Measurements from ENCODE around the gene ARHGAP40. TPM values are rescaled to one million over a fixed set of nuclear protein-coding genes. Genes with fewer than 3 reads are reported as not detected.

ARHGAP40 gene
- total RNA-seq, 2 experiments from 2014 or later = not detected

DNA sequence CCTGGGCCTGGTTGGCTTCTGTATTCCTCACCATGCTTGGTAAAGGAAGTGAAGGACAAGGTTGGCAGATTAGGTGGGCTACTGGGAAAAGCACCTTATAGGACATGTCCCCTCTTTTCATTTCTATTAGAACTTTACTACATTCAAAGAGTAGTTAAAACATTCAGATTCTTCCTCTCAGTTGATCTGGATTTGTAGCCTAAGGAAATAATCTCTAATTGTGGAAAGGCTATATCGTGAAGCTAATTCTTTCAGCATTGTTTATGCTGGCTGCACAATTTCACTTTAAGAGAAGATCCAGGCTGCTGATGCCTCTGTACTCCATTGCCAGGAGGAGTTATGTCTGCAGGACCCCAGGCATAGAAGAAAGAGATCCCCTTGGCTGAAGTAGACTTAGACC lies 58.8 kb downstream of the ARHGAP40 start:
- Mint-ChIP-seq H3K36me3 (ENCODE audit: low read depth) (no peaks in the 10 kb centered on the region), H3K27ac (no peak overlapping the region), H3K4me1 (ENCODE audit: low read depth) (no peaks in the 10 kb centered on the region), H3K27me3 (peaks cover 72% of the 10 kb centered on the region), H3K4me3 (no peak overlapping the region), H3K9me3 (no peaks in the 10 kb centered on the region)
- peaks cover 3% of the 10 kb centered on the region for H3K4me1 ChIP-seq (ENCODE audit: insufficient read depth, low read length)
- no peaks in the 10 kb centered on the region for H3K36me3 ChIP-seq (ENCODE audit: insufficient read depth, low read length)
- POLR2A ChIA-PET = no interaction called here
- peaks cover 6 to 10% of the 10 kb centered on the region in 2 experiments for H3K9me3 ChIP-seq (ENCODE audit: control insufficient read depth in 1 of 2, insufficient read depth in 1 of 2, low read length in 2 of 2)
- DNase-seq = no peak
- peaks cover 29 to 36% of the 10 kb centered on the region in 2 experiments for H3K27me3 ChIP-seq (ENCODE audit: control insufficient read depth in 1 of 2, insufficient read depth in 2 of 2, low read length in 2 of 2)
- CTCF ChIA-PET = no interaction called here
- no peak overlapping the region for H3K27ac ChIP-seq (ENCODE audit: low read depth in 1 of 2, low read length in 2 of 2)
- no peak overlapping the region for H3K4me3 ChIP-seq (ENCODE audit: low read length)
- intact Hi-C loops (cut with DNase I, micrococcal nuclease) = loop anchor here in 1 of 2 experiments (5.0 kb wide), 1 partner anchor 232 kb away; no protein-coding TSS in a partner anchor
- TF ChIP-seq, protein P1, sequence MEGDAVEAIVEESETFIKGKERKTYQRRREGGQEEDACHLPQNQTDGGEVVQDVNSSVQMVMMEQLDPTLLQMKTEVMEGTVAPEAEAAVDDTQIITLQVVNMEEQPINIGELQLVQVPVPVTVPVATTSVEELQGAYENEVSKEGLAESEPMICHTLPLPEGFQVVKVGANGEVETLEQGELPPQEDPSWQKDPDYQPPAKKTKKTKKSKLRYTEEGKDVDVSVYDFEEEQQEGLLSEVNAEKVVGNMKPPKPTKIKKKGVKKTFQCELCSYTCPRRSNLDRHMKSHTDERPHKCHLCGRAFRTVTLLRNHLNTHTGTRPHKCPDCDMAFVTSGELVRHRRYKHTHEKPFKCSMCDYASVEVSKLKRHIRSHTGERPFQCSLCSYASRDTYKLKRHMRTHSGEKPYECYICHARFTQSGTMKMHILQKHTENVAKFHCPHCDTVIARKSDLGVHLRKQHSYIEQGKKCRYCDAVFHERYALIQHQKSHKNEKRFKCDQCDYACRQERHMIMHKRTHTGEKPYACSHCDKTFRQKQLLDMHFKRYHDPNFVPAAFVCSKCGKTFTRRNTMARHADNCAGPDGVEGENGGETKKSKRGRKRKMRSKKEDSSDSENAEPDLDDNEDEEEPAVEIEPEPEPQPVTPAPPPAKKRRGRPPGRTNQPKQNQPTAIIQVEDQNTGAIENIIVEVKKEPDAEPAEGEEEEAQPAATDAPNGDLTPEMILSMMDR (IDR thresholded peaks at IDR 0.05) = no peak
- ATAC-seq (ENCODE audit: poor library complexity) = no peak

DNA sequence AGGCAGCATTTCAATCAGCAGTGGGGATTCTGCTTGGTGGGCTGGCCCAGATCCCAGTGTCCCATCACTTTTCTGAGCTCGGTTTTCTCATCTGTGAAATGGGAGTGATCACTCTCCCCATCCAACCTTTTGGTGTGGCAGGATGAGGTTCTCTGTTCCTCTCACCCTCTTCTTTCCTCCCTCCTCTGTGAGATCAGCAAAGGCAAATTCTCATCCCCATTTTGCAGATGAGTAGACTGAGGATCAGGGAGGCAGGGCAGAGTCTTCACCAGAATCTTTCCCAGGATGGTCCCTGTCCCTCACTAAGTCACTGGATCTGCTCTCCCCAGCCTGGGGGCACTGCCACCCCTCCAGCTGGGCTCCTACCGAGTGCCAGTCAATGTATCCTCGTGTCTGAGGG lies 62.1 kb downstream of the ARHGAP40 start:
- no peak overlapping the region for H3K27ac ChIP-seq (ENCODE audit: low read depth in 1 of 2, low read length in 2 of 2)
- H3K9me3 ChIP-seq (ENCODE audit: control insufficient read depth in 1 of 2, insufficient read depth in 1 of 2, low read length in 2 of 2) = peaks cover 6 to 10% of the 10 kb centered on the region in 2 experiments
- H3K36me3 Mint-ChIP-seq (ENCODE audit: low read depth) = no peaks in the 10 kb centered on the region
- H3K27ac Mint-ChIP-seq = no peak overlapping the region
- DNase-seq (no peak), ATAC-seq (ENCODE audit: poor library complexity) (no peak)
- ChIA-PET CTCF (no interaction called here), POLR2A (no interaction called here)
- peaks cover 3% of the 10 kb centered on the region for H3K4me1 ChIP-seq (ENCODE audit: insufficient read depth, low read length)
- H3K27me3 ChIP-seq (ENCODE audit: control insufficient read depth in 1 of 2, insufficient read depth in 2 of 2, low read length in 2 of 2) = peaks cover 29 to 45% of the 10 kb centered on the region in 2 experiments
- no peaks in the 10 kb centered on the region for H3K36me3 ChIP-seq (ENCODE audit: insufficient read depth, low read length)
- H3K4me1 Mint-ChIP-seq (ENCODE audit: low read depth) = no peaks in the 10 kb centered on the region
- H3K4me3 ChIP-seq (ENCODE audit: low read length) = no peak overlapping the region
- intact Hi-C loops (cut with DNase I, micrococcal nuclease) = loop anchor here in 1 of 2 experiments (5.0 kb wide), 1 partner anchor 229 kb away; no protein-coding TSS in a partner anchor
- H3K4me3 Mint-ChIP-seq = no peak overlapping the region
- H3K27me3 Mint-ChIP-seq = peaks cover 67% of the 10 kb centered on the region
- TF ChIP-seq, protein P1 (IDR thresholded peaks at IDR 0.05) = no peak
- H3K9me3 Mint-ChIP-seq = no peaks in the 10 kb centered on the region

DNA sequence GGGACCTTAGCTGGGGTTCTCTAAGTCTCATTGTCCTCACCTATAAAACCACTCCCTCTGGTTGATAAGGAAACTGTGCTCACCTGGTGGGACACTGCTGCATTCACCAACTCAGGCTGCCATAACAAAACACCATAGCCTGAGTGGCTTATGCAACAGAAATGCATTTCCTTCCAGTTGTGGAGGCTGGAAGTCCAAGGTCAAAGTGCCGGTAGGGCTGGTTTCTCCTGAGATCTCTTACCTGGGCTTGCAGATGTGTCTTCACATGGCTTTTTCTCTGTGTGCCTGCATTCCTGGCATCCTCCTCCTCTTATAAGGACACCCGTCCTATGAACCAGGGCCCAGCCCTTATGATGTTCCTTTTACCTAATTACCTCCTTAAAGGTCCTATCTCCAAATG lies 62.7 kb downstream of the ARHGAP40 start:
- H3K27me3 ChIP-seq (ENCODE audit: control insufficient read depth in 1 of 2, insufficient read depth in 2 of 2, low read length in 2 of 2) = peaks cover 31 to 45% of the 10 kb centered on the region in 2 experiments
- no peak overlapping the region for H3K27ac Mint-ChIP-seq
- no peak overlapping the region for H3K27ac ChIP-seq (ENCODE audit: low read depth in 1 of 2, low read length in 2 of 2)
- H3K4me3 Mint-ChIP-seq = no peak overlapping the region
- no peaks in the 10 kb centered on the region for H3K36me3 Mint-ChIP-seq (ENCODE audit: low read depth)
- H3K4me1 ChIP-seq (ENCODE audit: insufficient read depth, low read length) = peaks cover under 1% of the 10 kb centered on the region
- H3K4me3 ChIP-seq (ENCODE audit: low read length) = no peak overlapping the region
- H3K9me3 Mint-ChIP-seq = no peaks in the 10 kb centered on the region
- DNase-seq (no peak), ATAC-seq (ENCODE audit: poor library complexity) (no peak)
- peaks cover 68% of the 10 kb centered on the region for H3K27me3 Mint-ChIP-seq
- H3K9me3 ChIP-seq (ENCODE audit: control insufficient read depth in 1 of 2, insufficient read depth in 1 of 2, low read length in 2 of 2) = peaks cover 6 to 10% of the 10 kb centered on the region in 2 experiments
- no peaks in the 10 kb centered on the region for H3K4me1 Mint-ChIP-seq (ENCODE audit: low read depth)
- intact Hi-C loops (cut with DNase I, micrococcal nuclease) = loop anchor here in 1 of 2 experiments (5.0 kb wide), 1 partner anchor 228 kb away; no protein-coding TSS in a partner anchor
- TF ChIP-seq, protein P1 (IDR thresholded peaks at IDR 0.05) = no peak
- H3K36me3 ChIP-seq (ENCODE audit: insufficient read depth, low read length) = no peaks in the 10 kb centered on the region
- ChIA-PET POLR2A (no interaction called here), CTCF (no interaction called here)

Measured in CD4-positive, alpha-beta T cell (primary cell).